ENCODE measurements around the gene TUFT1. TPM values are rescaled to one million over a fixed set of nuclear protein-coding genes. Genes with fewer than 3 reads are reported as not detected.
"Not testable (repeated sequence)": the region's sequence is repeated elsewhere in the genome, so short reads cannot be mapped to it uniquely, and the experiment has no call there.

Gene TUFT1
- total RNA-seq, 2 experiments from 2014 or later, result 7.2 to 9.6 TPM

DNA sequence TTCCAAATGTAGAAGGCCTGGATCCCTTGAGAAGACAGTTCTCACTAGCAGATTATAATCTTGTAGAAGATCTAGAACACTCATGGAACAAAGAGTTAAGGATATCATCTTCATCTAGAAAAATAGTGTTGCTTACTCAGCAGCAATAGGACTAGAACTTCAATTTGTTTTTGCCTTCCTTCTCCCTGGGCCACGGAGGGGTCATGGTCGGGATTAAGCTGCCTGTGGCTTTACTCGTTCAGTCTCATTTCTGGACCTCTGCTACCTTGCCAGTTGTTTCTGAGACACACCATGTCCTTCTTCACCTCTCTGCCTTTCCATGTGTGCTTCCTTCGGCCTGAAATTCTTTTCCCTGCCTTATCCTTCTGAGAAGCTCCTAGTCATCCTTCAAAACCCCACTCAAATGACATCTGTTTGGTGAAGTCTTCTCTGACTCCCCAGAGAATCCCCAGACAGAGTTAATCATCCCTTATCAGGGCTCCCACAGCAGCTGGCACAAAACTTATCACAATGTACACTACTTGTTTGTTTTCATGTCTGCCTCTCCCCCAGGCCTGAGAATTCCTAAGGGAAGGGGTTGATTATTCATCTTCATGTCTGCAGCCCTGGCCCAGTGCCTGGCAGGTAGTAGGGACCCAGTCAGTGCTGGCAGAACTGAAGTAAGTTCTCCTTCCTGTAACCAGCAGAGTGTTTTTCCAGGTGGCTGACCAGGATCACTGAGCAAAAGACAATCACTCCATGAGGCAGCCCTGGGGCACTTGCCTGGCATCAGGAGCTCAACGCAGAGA lies 56.3 kb downstream of the TUFT1 start:
- peaks cover 11% of the 10 kb centered on the region for H3K4me1 ChIP-seq (ENCODE audit: insufficient read depth, low read length)
- H3K27ac Mint-ChIP-seq, result no peak overlapping the region
- intact Hi-C loops (cut with DNase I, micrococcal nuclease), result loop anchor here in 1 of 2 experiments (10.0 kb wide), 2 partner anchors 152 to 398 kb away; partner anchors contain the start of gene S100A10

DNA sequence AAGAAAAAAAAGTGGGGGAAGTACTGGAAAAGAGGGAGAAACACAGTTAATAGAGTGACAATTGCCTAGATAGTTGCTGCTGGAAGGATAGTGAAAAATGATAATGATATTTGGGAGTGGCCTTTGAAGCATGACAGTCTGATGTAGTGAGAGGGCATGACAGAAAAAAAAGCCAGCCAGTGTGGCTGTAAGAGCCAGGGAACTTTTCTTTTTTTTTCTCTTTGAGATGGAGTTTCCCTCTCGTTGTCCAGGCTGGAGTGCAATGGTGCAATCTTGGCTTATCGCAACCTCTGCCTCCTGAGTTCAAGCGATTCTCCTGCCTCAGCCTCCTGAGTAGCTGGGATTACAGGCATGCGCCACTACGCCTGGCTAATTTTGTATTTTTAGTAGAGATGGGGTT lies 62.4 kb downstream of the TUFT1 start:
- H3K36me3 Mint-ChIP-seq (ENCODE audit: low read depth); ATAC-seq (ENCODE audit: poor library complexity); H3K4me1 ChIP-seq (ENCODE audit: insufficient read depth, low read length); H3K9me3 ChIP-seq (ENCODE audit: control insufficient read depth in 1 of 2, insufficient read depth in 1 of 2, low read length in 2 of 2); intact Hi-C loops (cut with DNase I, micrococcal nuclease); H3K36me3 ChIP-seq (ENCODE audit: insufficient read depth, low read length); CTCF ChIA-PET; H3K27me3 ChIP-seq (ENCODE audit: control insufficient read depth in 1 of 2, insufficient read depth in 2 of 2, low read length in 2 of 2); H3K27ac ChIP-seq (ENCODE audit: low read depth in 1 of 2, low read length in 2 of 2); POLR2A ChIA-PET; H3K4me3 Mint-ChIP-seq; H3K9me3 Mint-ChIP-seq; H3K4me3 ChIP-seq (ENCODE audit: low read length); DNase-seq; H3K4me1 Mint-ChIP-seq (ENCODE audit: low read depth); H3K27ac Mint-ChIP-seq: not testable (repeated sequence)
- peaks cover 29% of the 10 kb centered on the region for H3K27me3 Mint-ChIP-seq

More for the DNA sequence above, 56.3 kb downstream of the TUFT1 start:
- DNase-seq (no peak), ATAC-seq (ENCODE audit: poor library complexity) (no peak)
- POLR2A ChIA-PET, result interaction anchor here (1.1 kb wide), 1 partner anchor 9 kb away, joined by 3 read pairs; no protein-coding TSS in a partner anchor
- TF ChIP-seq, protein P1, sequence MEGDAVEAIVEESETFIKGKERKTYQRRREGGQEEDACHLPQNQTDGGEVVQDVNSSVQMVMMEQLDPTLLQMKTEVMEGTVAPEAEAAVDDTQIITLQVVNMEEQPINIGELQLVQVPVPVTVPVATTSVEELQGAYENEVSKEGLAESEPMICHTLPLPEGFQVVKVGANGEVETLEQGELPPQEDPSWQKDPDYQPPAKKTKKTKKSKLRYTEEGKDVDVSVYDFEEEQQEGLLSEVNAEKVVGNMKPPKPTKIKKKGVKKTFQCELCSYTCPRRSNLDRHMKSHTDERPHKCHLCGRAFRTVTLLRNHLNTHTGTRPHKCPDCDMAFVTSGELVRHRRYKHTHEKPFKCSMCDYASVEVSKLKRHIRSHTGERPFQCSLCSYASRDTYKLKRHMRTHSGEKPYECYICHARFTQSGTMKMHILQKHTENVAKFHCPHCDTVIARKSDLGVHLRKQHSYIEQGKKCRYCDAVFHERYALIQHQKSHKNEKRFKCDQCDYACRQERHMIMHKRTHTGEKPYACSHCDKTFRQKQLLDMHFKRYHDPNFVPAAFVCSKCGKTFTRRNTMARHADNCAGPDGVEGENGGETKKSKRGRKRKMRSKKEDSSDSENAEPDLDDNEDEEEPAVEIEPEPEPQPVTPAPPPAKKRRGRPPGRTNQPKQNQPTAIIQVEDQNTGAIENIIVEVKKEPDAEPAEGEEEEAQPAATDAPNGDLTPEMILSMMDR (IDR thresholded peaks at IDR 0.05), result no peak
- no peak overlapping the region for H3K4me3 Mint-ChIP-seq
- no peaks in the 10 kb centered on the region for H3K36me3 ChIP-seq (ENCODE audit: insufficient read depth, low read length)
- H3K36me3 Mint-ChIP-seq (ENCODE audit: low read depth), result no peaks in the 10 kb centered on the region
- no peaks in the 10 kb centered on the region for H3K27me3 Mint-ChIP-seq
- no peak overlapping the region for H3K4me3 ChIP-seq (ENCODE audit: low read length)
- no peaks in the 10 kb centered on the region for H3K9me3 Mint-ChIP-seq
- CTCF ChIA-PET, result interaction anchor here (0.9 kb wide), 1 partner anchor 14 kb away, joined by 3 read pairs; no protein-coding TSS in a partner anchor
- H3K4me1 Mint-ChIP-seq (ENCODE audit: low read depth), result peaks cover 10% of the 10 kb centered on the region
- H3K27ac ChIP-seq (ENCODE audit: low read depth in 1 of 2, low read length in 2 of 2), result no peak overlapping the region
- no peaks in the 10 kb centered on the region for H3K9me3 ChIP-seq (ENCODE audit: control insufficient read depth in 1 of 2, insufficient read depth in 1 of 2, low read length in 2 of 2)
- H3K27me3 ChIP-seq (ENCODE audit: control insufficient read depth in 1 of 2, insufficient read depth in 2 of 2, low read length in 2 of 2), result peaks cover 0 to 6% of the 10 kb centered on the region in 2 experiments

DNA sequence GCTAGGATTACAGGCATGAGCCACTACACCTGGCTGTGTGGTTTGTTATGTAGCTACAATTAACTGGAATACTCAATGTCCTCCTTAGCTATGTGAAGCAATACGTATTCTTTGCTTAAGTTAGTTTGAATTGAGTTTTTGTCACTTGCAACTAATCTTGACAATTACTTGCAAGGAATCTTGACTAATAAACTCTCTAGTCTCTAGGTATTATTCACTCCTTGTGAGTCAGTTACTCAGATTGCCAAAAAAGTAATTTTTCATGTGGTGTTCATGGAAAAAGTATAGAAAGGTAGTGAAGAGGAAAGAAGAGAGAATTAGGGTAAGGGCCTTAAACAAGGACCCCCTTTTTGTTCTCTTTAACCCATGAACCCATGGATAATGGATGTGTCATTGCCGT lies 64.2 kb downstream of the TUFT1 start:
- Histone ChIP-seq H3K9me3 (ENCODE audit: control insufficient read depth in 1 of 2, insufficient read depth in 1 of 2, low read length in 2 of 2) (no peaks in the 10 kb centered on the region), H3K4me1 (ENCODE audit: insufficient read depth, low read length) (no peaks in the 10 kb centered on the region), H3K36me3 (ENCODE audit: insufficient read depth, low read length) (no peaks in the 10 kb centered on the region), H3K4me3 (ENCODE audit: low read length) (no peak overlapping the region), H3K27ac (ENCODE audit: low read depth in 1 of 2, low read length in 2 of 2) (no peak overlapping the region), H3K27me3 (ENCODE audit: control insufficient read depth in 1 of 2, insufficient read depth in 2 of 2, low read length in 2 of 2) (peaks cover 0 to 3% of the 10 kb centered on the region in 2 experiments)
- peaks cover 36% of the 10 kb centered on the region for H3K27me3 Mint-ChIP-seq
- no peak for DNase-seq
- intact Hi-C loops (cut with DNase I, micrococcal nuclease), result no loop called here
- no peaks in the 10 kb centered on the region for H3K36me3 Mint-ChIP-seq (ENCODE audit: low read depth)
- no peaks in the 10 kb centered on the region for H3K4me1 Mint-ChIP-seq (ENCODE audit: low read depth)
- TF ChIP-seq, protein P1 (IDR thresholded peaks at IDR 0.05), result no peak
- no peak overlapping the region for H3K27ac Mint-ChIP-seq
- ChIA-PET CTCF (no interaction called here), POLR2A (no interaction called here)
- H3K9me3 Mint-ChIP-seq, result no peaks in the 10 kb centered on the region
- H3K4me3 Mint-ChIP-seq, result no peak overlapping the region
- no peak for ATAC-seq (ENCODE audit: poor library complexity)
